Measurements from ENCODE around the gene FAM13A. TPM values are rescaled to one million over a fixed set of nuclear protein-coding genes. Genes with fewer than 3 reads are reported as not detected.

FAM13A gene
- total and polyA plus RNA-seq, 9 of the 15 experiments (the other 6 are each of a cell fraction or from before 2014, with no cell fraction given) = 11.3 to 23.3 (median 14.7) TPM

GRCh38 chr4:88989990-88990389, 67.0 kb downstream of the FAM13A start:
- DNase-seq (ENCODE audit: extremely low read depth in 1 of 4, low spot score in 3 of 4) (no peak), ATAC-seq (no peak), FAIRE-seq (no peak)
- CTCF ChIA-PET (ENCODE audit: low intra/inter-chr PET ratio) = no interaction called here
- peaks cover 0 to 3% of the 10 kb centered on the region in 2 experiments; a peak in 1 of 5 replicates for H3K4me1 ChIP-seq (replicated peaks in 1 of 2; ENCODE audit: control insufficient read depth in 2 of 2, insufficient read depth in 2 of 2, low read length in 2 of 2)
- POLR2A ChIA-PET = no interaction called here
- H3K36me3 ChIP-seq (ENCODE audit: control insufficient read depth, insufficient read depth, low read length) = peaks cover 16% of the 10 kb centered on the region; the same call in 2 of the 3 replicates
- intact Hi-C loops (cut with micrococcal nuclease) (no loop called here), in situ Hi-C loops (cut with MboI) (no loop called here)
- no peak overlapping the region for H3K27ac ChIP-seq (ENCODE audit: extremely low read depth, low read depth, low read length)
- H3K79me2 ChIP-seq (ENCODE audit: control insufficient read depth, insufficient read depth, low read length) = no peaks in the 10 kb centered on the region
- no peaks in the 10 kb centered on the region for H4K20me1 ChIP-seq (replicated peaks; ENCODE audit: control insufficient read depth, insufficient read depth, low read length)
- H3K9me3 ChIP-seq (replicated peaks; ENCODE audit: control insufficient read depth, insufficient read depth, low read depth, low read length) = no peaks in the 10 kb centered on the region
- H2AFZ ChIP-seq (ENCODE audit: low read depth, low read length) = no peak overlapping the region
- H3K9ac ChIP-seq (ENCODE audit: insufficient read depth in 1 of 2, low read depth in 2 of 2, low read length in 2 of 2) = no peak overlapping the region
- TF ChIP-seq JUNB (CRISPR knock-in tag; conservative IDR thresholded peaks at IDR 0.05) = no peak
- TF ChIP-seq LARP7 (IDR thresholded peaks at IDR 0.05) = no peak
- TF ChIP-seq PHTF2 (CRISPR knock-in tag; IDR thresholded peaks at IDR 0.05) = no peak
- TF ChIP-seq KDM1A (IDR thresholded peaks at IDR 0.05) = no peak
- TF ChIP-seq RBM14 (IDR thresholded peaks at IDR 0.05; ENCODE audit: borderline replicate concordance, insufficient read depth, low read depth, low read length) = no peak
- TF ChIP-seq TCF15 (CRISPR knock-in tag; IDR thresholded peaks at IDR 0.05) = no peak
- TF ChIP-seq THAP12 (CRISPR knock-in tag; IDR thresholded peaks at IDR 0.05) = no peak
- TF ChIP-seq ZNF57 (CRISPR knock-in tag; IDR thresholded peaks at IDR 0.05) = no peak
- no peak overlapping the region for H3K4me3 ChIP-seq
- no TSS peak for BruUV-seq (replicated peaks)
- H3K4me2 ChIP-seq (ENCODE audit: insufficient read depth, low read length) = no peak overlapping the region
- H3K9me1 ChIP-seq (ENCODE audit: control insufficient read depth, insufficient read depth, low read length) = no peaks in the 10 kb centered on the region
- 87% methylated on average over 1 of the region's 1 CpG for WGBS (ENCODE audit: insufficient coverage, low coverage, missing lambda C conversion rate)
- no peaks in the 10 kb centered on the region for H3K27me3 ChIP-seq (ENCODE audit: control insufficient read depth in 2 of 2, insufficient read depth in 2 of 2, low read length in 2 of 2)

Data from K562 (cell line).